Retina (tissue), 1 donor: ENCODE measurements around the gene FMO4.
"Not testable (repeated sequence)": the region's sequence is repeated elsewhere in the genome, so short reads cannot be mapped to it uniquely, and the experiment has no call there.

ENCODE experiments used
- DNase-seq: peaks from one replicate; pipeline ENCODE4 v3.0.0-alpha.2; 2016

FMO4 gene

DNA sequence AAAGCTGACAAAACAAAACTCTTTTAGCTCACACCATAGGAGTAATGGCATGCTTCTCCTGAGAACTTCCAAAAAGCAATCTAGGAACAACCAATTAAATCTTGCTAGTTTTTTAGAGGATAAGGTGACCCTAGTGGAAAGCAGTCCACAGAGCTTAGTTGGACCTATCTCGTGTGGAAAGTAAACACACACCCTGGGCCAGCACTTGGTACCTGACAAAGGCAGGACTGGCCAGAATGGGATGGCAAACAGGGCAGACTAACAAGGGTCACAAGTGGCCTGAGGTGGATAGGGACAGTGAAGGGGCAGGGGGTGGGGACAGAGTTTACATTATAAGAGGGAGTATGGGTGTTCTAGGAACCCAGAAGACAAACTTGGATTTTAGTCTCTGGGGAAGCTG, 22.0 kb downstream of the FMO4 start:
- DNase-seq, result no peak

DNA sequence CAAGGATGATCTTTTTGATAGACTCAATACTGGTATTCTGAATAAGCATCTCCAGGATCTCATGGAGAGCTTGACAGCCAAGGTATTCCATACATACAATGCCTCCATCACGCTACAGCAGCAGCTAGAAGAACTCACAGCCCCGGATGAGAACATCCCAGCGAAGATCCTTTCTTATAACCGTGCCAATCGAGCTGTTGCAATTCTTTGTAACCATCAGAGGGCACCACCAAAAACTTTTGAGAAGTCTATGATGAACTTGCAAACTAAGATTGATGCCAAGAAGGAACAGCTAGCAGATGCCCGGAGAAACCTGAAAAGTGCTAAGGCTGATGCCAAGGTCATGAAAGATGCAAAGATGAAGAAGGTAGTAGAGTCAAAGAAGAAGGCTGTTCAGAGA, 25.4 kb downstream of the FMO4 start:
- not testable (repeated sequence) for DNase-seq

DNA sequence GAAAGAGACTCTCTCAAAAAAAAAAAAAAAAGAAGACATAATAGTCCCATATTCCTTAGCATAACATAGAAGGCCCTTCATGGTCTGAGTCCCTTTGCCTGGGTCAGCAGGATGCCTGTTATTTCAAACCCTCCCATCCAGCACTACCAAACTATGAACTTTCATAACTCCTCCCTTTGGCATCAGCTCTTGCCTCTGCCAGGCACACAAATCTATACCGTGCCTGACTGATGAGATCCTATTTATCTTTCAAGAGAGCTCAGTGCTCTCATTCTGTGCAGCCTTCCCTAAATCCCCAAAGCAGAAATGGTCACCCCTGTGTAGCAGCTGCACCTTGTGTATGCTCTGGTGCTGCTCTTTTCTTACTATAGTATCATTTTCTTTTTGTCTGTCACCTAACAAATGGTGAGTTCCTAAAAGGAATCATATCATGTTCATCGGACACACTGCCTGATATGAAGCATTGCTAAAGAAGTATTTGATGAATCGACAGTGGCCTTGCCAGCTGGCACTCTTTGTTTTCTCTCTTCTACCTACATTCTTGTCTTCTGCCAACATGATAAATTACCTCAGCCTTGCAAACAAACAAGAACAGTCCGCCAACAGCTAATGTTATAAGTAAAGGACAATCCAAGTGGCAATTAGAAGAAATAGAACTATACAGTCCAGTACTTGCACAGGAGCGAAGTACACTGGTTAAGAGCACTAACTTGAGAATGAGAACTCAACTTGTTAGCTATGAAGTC, 29.9 kb downstream of the FMO4 start:
- no peak for DNase-seq

DNA sequence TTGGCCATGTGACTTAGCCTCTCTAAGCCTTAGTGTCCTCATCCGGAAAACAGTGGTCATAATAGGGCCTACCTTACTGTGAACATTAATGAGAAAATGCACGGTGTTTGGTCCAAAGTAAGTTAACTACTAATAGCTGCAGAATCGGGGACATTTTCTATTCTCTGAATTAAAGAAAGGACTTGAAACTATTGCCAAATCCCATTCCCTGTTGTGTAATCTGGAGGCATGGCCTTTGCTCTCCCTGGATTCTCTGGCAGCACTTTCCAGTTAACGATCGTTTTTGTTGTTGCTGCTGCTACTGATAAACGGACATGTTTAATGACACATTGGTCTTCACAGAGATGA, 30.5 kb downstream of the FMO4 start:
- DNase-seq, result no peak

DNA sequence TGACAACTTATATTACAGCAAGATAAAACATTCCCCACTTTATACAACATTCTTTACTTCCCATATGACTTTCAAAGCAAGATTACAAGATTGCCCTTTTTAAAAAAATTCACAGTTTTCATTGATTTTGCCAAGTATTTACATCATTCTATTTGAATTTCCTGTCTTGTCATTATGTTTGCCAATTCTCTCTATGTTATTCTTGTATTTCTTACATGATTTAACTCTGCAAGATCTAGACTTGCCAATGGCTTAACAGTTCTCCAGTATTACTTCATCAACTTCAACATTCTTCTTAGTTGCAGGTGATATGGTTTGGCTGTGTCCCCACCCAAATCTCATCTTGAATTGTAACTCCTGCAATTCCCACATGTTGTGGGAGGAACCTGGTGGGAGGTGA, 31.6 kb downstream of the FMO4 start:
- DNase-seq, result no peak

DNA sequence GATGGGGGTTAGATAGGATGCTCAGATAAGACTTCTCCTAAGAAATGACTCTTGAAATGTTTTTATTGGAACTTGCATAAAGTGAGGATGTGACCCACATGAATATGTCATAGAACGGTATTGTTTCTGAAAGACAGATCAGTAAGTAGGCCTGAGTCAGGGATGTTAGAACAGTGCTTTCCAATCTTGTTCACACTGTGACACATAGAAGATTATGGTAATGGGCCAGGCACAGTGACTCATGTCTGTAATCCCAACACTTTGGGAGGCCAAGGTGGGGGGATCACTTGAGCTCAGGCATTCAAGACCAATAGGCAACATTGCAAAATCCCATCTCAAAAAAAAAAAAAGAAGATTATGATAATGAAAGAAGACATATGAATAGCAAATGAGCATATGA, 32.9 kb downstream of the FMO4 start:
- DNase-seq, result no peak

DNA sequence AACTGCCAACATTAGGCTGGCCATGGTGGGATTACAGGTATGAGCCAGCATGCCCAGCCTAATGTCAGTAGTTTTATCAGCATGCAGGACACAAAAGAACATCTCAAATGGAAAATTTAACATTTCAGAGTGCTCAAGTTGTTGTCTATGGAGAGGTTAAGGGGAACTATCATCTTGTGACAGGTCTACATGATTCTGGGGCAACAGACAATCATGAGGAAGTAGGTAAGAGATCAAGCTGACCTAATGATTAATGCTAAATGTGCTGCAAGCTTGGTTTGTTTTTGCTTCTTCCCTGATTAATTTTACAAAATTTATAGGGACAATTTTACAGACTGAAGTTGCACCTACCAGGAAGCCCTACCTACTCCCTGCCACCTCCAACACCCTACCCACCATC, 36.6 kb downstream of the FMO4 start:
- DNase-seq, result no peak

DNA sequence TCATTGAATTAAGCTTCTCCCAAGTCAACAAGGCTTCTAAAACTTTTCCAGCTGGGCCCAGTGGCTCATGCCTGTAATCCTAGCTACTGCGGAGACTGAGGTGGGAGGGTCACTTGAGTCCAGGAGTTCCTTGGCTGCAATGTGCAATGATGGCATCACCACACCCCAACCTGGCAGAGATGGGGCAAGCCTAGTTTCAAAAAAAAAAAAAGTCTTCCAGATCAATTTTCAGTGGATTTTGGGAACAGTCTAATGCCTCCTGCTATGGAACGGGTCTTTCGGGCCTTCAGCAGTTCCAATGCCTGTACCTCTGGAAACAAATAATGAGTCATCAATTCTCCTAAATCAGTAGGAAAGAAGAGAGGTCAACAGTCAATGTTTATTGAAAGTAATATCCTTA, 38.0 kb downstream of the FMO4 start:
- DNase-seq, result no peak

DNA sequence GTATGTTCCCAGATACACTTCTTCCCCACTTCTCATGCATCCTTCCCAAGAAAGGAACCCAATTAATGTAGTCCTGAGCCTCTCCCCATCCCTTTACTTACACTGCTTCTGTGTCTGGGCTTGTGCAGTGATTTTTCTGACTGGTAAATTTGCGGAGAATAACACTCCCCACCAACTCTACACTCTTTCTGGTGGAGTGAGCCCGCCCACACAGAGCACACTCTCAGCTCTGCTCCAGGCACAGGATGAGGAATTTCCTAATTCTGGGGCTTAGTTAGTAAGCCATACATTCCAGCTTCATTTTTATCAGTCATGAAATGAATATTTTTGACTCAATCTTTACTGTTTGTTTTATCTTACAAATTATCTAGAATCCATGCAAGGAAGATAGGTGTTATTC, 38.6 kb downstream of the FMO4 start:
- DNase-seq, result no peak

DNA sequence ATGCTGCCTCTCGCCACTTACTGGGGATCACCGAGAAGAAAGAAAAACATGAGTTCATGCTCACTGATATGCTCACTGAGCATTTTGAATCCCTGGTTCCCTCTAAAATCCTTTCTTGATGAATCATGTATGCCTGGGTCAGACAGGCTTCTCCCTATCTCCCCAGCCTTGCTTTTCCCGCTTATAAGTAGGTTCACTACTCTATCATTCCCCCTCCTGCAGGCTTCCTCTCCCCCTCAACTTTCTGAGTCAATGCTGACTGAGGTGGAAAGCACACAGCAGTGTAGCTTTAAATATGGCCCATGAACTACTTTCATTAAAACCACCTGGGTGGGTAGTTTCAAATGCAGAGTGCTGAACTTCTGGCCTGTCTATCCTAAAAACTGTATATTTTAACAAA, 41.7 kb downstream of the FMO4 start:
- no peak for DNase-seq

DNA sequence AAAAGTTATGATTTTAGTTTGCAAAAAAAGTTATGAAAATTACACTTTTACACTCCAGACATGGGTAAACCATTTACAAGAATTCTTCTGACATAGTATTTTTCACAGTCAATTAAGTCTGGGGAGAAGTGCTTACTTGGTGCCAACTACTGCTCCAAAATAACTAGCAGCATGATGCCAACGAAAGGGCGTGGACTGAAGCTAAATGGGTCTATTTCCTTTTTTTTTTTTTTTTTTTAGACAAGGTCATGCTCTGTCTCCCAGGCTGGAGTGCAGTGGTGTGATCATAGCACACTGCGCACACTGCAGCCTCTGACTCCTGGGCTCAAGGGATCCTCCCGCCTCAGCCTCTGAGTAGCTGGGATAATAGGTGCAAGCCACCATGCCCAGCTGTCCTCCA, 43.2 kb downstream of the FMO4 start:
- no peak for DNase-seq

DNA sequence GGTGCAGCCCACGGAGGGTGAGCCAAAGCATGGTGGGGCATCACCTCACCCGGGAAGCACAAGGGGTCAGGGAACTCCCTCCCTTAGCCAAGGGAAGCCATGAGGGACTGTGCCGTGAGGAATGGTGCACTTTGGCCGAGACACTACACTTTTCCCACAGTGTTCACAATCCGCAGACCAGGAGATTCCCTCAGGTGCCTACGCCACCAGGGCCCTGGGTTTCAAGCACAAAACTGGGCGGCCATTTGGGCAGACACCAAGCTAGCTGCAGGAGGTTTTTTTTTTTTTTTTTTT, 45.3 kb downstream of the FMO4 start:
- DNase-seq, result not testable (repeated sequence)

DNA sequence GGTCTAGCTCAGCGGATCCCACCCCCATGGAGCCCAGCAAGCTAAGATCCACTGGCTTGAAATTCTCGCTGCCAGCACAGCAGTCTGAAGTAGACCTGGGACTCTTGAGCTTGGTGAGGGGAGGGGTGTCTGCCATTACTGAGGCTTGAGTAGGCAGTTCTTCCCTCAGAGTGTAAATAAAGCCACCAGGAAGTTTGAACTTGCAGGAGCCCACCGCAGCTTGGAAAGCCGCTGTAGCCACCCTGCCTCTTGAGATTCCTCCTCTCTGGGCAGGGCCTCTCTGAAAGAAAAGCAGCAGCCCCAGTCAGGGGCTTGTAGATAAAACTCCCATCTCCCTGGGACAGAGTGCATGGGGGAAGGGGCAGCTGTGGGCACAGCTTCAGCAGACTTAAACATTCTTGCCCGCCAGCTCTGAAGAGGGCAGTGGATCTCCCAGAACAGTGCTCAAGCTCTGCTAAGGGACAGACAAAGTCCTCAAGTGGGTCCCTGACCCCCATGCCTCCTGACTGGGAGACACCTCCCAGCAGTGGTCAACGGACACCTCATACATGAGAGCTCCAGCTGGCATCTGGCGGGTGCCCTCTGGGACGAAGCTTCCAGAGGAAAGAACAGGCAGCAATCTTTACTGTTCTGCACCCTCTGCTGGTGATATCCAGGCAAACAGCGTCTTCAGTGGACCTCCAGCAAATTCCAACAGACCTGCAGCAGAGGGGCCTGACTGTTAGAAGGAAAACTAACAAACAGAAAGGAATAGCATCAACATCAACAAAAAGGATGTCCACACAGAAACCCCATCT, 45.9 kb downstream of the FMO4 start:
- not testable (repeated sequence) for DNase-seq

DNA sequence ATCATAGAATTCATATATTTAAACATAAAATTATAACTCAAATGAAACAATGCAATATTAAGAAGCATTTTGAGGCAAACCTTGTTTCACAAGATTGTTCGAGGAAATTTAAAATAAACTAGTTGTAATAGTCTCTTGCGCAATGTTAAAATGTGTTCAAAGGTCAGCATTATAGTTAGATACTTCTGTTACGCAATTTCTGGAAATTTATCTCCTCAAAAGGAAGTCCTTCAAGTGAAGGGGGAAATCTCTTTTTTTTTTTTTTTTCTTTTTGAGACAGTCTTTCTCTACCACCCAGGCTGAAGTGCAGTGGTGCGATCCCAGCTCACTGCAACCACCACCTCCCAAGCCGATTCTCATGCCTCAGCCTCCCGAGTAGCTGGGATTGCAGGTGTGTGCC, 52.1 kb downstream of the FMO4 start:
- DNase-seq, result no peak

DNA sequence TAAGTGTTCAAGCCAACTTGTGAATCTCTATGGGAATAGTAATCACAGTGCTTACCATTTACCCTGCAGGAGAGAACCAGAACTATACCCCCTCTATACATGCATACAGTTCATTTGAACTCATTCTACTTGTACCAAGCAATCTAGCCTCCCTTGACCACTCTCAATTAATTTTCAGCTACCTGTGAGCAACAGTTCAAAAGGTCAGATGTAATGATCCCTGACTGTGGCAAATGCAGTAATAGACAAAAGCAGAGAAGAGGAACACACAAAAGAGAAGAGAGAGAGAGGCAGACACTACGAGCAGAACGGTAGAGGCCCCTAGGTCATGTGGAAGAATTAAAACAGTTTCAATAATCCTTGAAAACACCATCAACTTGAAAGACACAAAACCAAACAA, 52.8 kb downstream of the FMO4 start:
- no peak for DNase-seq

DNA sequence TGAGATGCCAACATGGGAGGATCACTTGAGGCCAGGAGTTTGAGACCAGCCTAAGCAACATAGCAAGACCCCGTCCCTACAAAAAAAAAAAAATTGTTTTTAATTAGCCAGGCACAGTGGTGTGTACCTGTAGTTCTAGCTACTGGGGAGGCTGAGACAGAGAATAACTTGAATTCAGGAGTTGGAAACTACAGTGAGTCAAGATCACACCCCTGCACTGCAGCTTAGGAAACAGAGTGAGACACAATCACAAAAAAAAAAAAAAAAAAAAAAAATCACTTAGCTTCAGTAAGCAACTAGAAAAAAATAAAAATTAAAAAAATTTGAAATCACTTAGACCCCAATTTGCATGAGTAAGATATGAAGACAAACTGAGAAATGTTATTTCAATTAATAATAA, 53.5 kb downstream of the FMO4 start:
- no peak for DNase-seq

DNA sequence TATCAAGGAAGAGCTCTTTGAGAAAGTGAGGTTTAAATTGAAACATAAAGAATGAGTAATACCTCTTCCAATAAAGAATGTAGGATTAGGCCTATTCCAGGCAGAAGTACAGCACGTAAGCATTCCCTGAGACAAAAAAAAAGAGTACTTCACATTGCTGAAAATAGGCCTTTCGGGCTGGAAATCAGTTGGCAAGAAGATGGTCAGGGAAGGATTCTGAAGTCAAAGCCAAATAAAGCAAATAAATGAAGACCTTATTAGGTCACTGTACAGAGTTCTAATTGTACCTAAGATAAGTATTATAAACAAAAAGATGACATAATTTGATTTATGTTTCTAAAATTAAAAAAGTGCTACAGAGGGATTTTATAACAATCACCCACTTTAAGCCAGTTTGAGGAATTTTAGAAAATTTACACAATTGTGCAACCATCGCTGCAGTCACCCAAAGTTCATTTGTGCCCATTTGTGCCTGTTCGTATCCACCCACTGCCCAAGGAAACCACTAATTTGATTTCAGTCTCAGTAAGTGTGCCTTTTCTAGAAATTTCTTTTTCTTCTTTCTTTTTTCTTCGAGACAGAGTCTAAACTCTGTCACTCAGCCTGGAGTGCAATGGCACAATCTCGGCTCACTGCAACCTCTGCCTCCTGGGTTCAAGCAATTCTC, 58.6 kb downstream of the FMO4 start:
- DNase-seq, result no peak

DNA sequence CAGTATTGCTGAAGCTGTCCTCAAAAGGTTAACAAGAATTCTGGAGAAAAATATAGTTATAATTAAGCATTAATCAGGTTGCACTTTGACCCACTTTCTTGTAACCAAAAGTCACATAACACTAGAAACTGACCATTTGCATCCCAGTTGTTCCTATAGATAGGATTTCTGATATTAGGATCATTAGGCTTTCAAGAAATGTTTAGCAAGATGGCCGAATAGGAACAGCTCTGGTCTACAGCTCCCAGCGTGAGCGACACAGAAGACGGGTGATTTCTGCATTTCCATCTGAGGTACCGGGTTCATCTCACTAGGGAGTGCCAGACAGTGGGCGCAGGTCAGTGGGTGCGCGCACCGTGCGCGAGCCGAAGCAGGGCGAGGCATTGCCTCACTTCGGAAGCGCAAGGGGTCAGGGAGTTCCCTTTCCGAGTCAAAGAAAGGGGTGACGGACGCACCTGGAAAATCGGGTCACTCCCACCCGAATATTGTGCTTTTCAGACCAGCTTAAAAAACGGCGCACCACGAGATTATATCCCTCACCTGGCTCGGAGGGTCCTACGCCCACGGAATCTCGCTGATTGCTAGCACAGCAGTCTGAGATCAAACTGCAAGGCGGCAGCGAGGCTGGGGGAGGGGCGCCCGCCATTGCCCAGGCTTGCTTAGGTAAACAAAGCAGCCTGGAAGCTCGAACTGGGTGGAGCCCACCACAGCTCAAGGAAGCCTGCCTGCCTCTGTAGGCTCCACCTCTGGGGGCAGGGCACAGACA, 59.6 kb downstream of the FMO4 start:
- DNase-seq, result not testable (repeated sequence)

DNA sequence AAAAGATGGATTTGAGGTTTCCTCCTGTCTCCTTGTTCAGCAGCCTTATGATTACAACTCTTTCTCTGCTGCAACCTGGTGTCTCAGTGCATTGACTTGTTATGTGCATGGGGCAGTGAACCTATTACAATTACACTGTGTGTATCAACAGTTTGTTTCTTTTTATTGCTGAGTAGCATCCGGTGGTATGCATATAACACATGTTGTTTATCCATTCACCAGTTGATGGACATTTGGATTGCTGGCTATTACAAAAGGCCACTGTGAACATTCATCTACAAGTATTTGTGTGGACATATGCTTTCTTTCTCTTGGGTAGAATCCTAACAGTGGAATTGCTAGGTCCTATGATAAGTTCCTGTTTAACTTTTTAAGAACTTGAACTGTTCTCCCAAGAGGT, 65.9 kb downstream of the FMO4 start:
- DNase-seq, result no peak

DNA sequence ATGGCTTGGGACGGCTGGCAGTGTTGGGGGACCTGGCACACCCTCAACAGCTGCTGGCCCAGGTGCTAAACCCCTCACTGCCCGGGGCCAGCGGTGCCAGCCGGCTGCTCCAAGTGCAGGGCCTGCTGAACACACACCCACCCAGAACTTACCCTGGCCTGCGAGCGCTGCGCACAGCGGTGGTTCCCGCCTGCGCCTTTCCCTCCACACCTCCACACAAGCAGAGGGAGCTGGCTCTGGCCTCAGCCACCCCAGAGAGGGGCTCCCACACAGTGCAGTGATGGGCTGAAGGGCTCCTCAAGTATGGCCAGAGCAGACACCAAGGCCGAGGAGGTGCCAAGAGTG, 67.9 kb downstream of the FMO4 start:
- no peak for DNase-seq

DNA sequence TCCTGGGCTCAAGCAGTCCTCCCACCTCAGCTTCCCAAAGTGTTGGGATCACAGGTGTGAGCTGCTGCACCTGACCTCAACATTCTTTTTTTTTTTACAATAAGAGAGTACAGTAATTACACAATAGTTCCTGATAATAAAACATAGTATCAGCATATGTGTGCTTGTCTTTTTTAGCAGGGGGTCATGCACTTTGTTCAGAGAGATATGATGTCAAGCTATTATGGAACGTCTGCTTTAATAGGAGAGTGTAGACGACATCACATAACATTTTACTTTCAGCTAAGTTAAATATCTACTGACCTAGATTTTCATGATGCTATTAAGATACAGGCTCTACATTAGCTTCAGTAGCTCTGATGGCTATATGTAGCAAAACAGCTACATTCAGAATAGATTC, 70.5 kb downstream of the FMO4 start:
- DNase-seq, result no peak

DNA sequence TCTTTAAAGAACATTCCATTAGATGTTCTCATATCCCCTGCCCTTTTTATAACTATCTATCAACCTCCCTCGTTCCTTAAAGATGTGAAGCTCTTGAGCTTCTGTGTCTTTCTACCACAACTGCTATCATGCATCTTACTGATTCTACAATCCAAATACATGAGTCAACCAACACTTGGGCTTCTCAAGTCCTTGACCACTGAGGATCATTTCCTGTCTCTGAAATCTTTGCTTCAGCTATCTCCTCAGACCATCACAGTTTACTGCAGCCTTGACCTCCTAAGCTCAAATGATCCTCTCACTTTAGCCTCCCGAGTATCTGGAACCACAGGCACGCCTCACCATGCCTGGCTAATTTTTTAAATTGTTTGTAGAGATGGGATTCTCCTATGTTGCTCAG, 75.2 kb downstream of the FMO4 start:
- DNase-seq, result no peak

DNA sequence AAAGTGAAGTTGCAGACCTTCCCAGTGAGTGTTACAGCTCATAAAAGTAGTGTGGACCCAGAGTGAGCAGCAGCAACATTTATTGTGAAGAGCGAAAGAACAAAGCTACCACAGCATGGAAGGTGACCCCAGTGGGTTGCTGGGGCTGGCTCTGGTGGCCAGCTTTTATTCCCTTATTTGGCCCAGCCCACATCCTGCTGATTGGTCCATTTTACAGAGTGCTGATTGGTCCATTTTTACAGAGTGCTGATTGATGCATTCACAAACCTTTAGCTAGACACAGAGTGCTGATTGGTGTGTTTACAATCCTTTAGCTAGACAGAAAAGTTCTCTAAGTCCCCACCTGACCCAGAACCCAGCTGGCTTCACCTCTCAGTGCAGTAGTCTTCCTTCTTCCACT, 76.8 kb downstream of the FMO4 start:
- DNase-seq, result not testable (repeated sequence)
